Measurements from ENCODE around the gene SOD2.
"Not testable (repeated sequence)": the region's sequence is repeated elsewhere in the genome, so short reads cannot be mapped to it uniquely, and the experiment has no call there.

The SOD2 gene

DNA sequence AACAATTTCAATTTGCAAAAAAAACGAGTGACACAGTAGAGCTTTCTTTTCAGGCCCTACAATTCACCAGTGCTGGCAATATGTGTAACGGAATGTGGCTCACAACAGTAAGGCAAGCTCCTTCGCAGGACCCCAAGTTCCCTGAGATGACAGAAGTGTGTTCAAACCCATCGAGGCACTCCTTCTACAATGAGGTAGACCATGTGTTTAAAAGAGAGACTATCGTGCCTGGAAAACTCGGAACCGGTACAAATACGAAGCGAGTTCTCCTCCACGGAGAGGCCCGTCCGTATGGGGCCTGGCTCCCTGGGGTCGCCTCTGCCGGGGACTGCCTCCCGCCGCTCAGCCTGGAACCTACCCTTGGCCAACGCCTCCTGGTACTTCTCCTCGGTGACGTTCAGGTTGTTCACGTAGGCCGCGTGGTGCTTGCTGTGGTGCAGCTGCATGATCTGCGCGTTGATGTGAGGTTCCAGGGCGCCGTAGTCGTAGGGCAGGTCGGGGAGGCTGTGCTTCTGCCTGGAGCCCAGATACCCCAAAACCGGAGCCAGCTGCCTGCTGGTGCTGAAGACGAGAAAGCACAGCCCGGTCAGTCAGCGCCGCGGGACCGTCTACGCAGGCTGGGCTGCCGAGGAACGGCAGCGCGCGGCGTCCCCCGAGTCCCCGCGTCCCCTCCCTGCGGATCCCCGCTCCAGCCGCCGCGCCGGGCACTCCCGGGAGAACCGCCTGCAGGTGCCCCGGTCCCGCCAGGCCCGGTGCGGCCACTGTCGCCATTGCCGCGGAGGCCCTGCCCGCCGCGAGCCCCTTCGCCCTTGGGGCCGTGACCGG, 526 bp downstream of the SOD2 start:
- Histone ChIP-seq H3K36me3 (ENCODE audit: control insufficient read depth, insufficient read depth, low read length) (peaks cover 2% of the 10 kb centered on the region), H3K27me3 (replicated peaks; ENCODE audit: control insufficient read depth, insufficient read depth, low read length) (no peaks in the 10 kb centered on the region), H3K4me3 (replicated peaks; ENCODE audit: low read depth, low read length) (peak overlapping the region; percentile 78)
- TF ChIP-seq, protein P1, sequence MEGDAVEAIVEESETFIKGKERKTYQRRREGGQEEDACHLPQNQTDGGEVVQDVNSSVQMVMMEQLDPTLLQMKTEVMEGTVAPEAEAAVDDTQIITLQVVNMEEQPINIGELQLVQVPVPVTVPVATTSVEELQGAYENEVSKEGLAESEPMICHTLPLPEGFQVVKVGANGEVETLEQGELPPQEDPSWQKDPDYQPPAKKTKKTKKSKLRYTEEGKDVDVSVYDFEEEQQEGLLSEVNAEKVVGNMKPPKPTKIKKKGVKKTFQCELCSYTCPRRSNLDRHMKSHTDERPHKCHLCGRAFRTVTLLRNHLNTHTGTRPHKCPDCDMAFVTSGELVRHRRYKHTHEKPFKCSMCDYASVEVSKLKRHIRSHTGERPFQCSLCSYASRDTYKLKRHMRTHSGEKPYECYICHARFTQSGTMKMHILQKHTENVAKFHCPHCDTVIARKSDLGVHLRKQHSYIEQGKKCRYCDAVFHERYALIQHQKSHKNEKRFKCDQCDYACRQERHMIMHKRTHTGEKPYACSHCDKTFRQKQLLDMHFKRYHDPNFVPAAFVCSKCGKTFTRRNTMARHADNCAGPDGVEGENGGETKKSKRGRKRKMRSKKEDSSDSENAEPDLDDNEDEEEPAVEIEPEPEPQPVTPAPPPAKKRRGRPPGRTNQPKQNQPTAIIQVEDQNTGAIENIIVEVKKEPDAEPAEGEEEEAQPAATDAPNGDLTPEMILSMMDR (IDR thresholded peaks at IDR 0.05; ENCODE audit: insufficient read depth, low read length, poor library complexity, severe bottlenecking): no peak
- DNase-seq (ENCODE audit: extremely low read depth, insufficient read length): peak; percentile 71

DNA sequence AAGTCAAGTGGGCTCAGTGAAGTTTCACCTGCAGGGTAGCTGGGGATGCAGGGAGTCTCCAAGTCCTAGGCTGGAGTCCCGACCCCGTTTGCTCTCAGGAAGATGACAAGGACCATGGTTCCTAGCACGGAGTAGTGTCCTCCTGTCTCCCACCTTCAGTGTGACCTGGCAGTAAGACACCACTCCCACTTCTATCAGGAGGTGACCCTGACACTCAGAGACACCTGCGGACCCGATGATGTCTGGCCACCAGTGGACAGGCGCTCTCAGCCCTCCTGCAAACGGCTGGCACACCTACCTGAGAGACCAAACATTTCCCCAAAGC, 1.1 kb downstream of the SOD2 start:
- Histone ChIP-seq H3K4me3 (replicated peaks; ENCODE audit: low read depth, low read length) (peak overlapping the region; percentile 78), H3K27me3 (replicated peaks; ENCODE audit: control insufficient read depth, insufficient read depth, low read length) (no peaks in the 10 kb centered on the region), H3K36me3 (ENCODE audit: control insufficient read depth, insufficient read depth, low read length) (peaks cover 2% of the 10 kb centered on the region)
- TF ChIP-seq, protein P1 (IDR thresholded peaks at IDR 0.05; ENCODE audit: insufficient read depth, low read length, poor library complexity, severe bottlenecking): no peak
- DNase-seq (ENCODE audit: extremely low read depth, insufficient read length): peak; percentile 25

GRCh38 chr6:159691133-159691962, 1.7 kb downstream of the SOD2 start:
- no peaks in the 10 kb centered on the region for H3K27me3 ChIP-seq (replicated peaks; ENCODE audit: control insufficient read depth, insufficient read depth, low read length)
- no peak for DNase-seq (ENCODE audit: extremely low read depth, insufficient read length)
- peak overlapping the region; percentile 78 for H3K4me3 ChIP-seq (replicated peaks; ENCODE audit: low read depth, low read length)
- H3K36me3 ChIP-seq (ENCODE audit: control insufficient read depth, insufficient read depth, low read length): peaks cover 2% of the 10 kb centered on the region
- TF ChIP-seq, protein P1 (IDR thresholded peaks at IDR 0.05; ENCODE audit: insufficient read depth, low read length, poor library complexity, severe bottlenecking): peak; percentile 62

DNA sequence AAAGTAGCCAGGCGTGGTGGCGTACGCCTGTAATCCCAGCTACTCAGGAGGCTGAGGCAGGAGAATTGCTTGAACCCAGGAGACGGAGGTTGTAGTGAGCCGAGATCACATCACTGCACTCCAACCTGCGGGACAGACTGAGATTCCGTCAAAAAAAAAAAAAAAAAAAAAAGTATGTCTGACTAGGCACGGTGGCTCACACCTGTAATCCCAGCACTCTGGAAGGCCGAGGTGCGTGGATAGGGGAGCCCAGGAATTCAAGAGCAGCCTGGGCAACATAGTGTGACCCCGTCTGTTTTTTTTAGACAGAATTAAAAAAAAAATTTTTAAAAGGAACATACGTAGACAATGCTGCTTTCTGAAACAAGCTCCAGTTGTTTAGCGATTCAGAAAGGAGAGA, 2.9 kb downstream of the SOD2 start:
- not testable (repeated sequence) for H3K27me3 ChIP-seq (replicated peaks; ENCODE audit: control insufficient read depth, insufficient read depth, low read length); H3K36me3 ChIP-seq (ENCODE audit: control insufficient read depth, insufficient read depth, low read length); H3K4me3 ChIP-seq (replicated peaks; ENCODE audit: low read depth, low read length); DNase-seq (ENCODE audit: extremely low read depth, insufficient read length)

DNA sequence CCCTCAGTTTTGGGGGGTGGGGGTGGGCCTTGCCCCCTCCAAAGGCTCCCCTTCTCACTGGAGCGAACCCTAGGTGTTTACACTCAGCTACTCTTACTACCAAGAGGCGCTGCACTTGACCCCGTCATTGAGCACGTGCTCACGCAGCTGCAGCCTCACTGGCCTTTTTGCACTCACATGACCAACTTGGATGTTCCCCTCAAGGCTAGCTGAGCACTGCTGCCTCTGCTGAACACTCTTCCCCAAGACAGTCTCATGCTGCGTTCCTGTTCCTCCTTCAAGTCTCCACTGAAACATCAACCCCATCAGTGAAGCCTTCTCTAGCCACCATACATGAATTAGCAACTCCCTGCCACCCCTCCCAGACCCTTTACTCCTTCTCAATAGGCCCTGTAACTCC, 4.0 kb downstream of the SOD2 start:
- Histone ChIP-seq H3K27me3 (replicated peaks; ENCODE audit: control insufficient read depth, insufficient read depth, low read length) (no peaks in the 10 kb centered on the region), H3K4me3 (replicated peaks; ENCODE audit: low read depth, low read length) (no peak overlapping the region), H3K36me3 (ENCODE audit: control insufficient read depth, insufficient read depth, low read length) (peaks cover 2% of the 10 kb centered on the region)
- TF ChIP-seq, protein P1 (IDR thresholded peaks at IDR 0.05; ENCODE audit: insufficient read depth, low read length, poor library complexity, severe bottlenecking): no peak
- no peak for DNase-seq (ENCODE audit: extremely low read depth, insufficient read length)

- Histone ChIP-seq H3K36me3 (ENCODE audit: control insufficient read depth, insufficient read depth, low read length) (peaks cover 2% of the 10 kb centered on the region), H3K27me3 (replicated peaks; ENCODE audit: control insufficient read depth, insufficient read depth, low read length) (no peaks in the 10 kb centered on the region), H3K4me3 (replicated peaks; ENCODE audit: low read depth, low read length) (no peak overlapping the region)
- DNase-seq (ENCODE audit: extremely low read depth, insufficient read length): no peak
- TF ChIP-seq, protein P1 (IDR thresholded peaks at IDR 0.05; ENCODE audit: insufficient read depth, low read length, poor library complexity, severe bottlenecking): no peak
Observed at GRCh38 chr6:159688266-159688905, 4.7 kb downstream of the SOD2 start.
